ENCODE data around the gene GPRIN3. TPM values are rescaled to one million over a fixed set of nuclear protein-coding genes. Genes with fewer than 3 reads are reported as not detected.

GPRIN3 gene
- polyA plus RNA-seq, 3 donors from 2014 or later = 5.5 to 15.9 (median 7.3) TPM

- peaks cover 0 to 2% (median 0%) of the 10 kb centered on the region in 3 donors for H3K27me3 Mint-ChIP-seq (ENCODE audit: low read depth in 3 of 3)
- no peaks in the 10 kb centered on the region for H3K9me3 Mint-ChIP-seq
- H3K36me3 Mint-ChIP-seq = peaks cover 6 to 11% (median 9%) of the 10 kb centered on the region in 3 donors
- H3K4me3 Mint-ChIP-seq = peak overlapping the region; percentile 15 to 67 (median 24)
- H3K27ac Mint-ChIP-seq = peak overlapping the region; percentile 50 to 92 (median 76)
- H3K4me1 Mint-ChIP-seq = peaks cover 33 to 66% of the 10 kb centered on the region in 2 donors
- peak; percentile 40 to 44 (median 41) for DNase-seq
These were observed 64.5 kb downstream of the GPRIN3 start for GRCh38 chr4:89242864-89243732.

DNA sequence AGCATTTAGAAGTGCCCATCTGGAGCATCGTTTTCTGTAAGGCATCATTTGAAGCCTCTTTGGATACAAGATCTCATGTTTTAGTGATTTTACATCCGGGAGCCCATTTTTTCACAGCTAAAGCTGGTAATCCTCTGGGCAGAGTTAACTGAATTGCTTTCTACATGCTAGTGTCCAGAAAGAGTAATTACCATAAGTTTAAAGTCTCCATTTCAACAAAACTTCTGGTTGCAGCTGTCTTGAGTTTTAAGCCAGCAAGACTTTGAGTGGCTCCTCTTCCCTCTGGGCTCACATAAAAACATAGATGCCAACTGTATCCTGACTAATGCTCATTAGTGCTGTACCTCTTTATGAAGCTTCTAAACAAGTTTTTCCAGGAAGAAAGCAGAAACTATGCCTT, 65.4 kb downstream of the GPRIN3 start:
- Mint-ChIP-seq H3K4me1 (peaks cover 33 to 57% of the 10 kb centered on the region in 2 donors), H3K27me3 (ENCODE audit: low read depth in 3 of 3) (peaks cover 0 to 3% (median 0%) of the 10 kb centered on the region in 3 donors)

DNA sequence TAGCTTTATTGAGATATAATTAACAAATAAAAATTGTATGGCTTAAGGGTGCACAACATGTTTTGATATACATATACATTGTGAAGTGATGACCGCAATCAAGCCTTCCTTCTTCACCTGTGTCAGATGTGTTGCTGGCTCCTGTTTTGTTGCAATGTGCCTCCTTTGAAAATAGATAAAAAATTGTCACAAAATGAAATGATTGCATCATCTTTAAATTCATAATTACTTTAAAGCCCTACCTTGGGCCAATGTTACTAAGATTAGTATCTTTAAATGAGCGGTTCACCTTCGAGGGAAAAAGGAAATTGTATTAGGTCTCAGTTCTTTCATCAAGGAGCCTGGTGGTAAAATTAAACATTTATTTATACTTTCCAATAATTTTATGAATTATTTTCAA, 77.3 kb downstream of the GPRIN3 start:
- Mint-ChIP-seq H3K27ac (no peak overlapping the region), H3K4me1 (peaks cover 3 to 6% of the 10 kb centered on the region in 2 donors), H3K27me3 (ENCODE audit: low read depth in 3 of 3) (peaks cover 0 to 2% (median 0%) of the 10 kb centered on the region in 3 donors), H3K36me3 (no peaks in the 10 kb centered on the region), H3K4me3 (no peak overlapping the region), H3K9me3 (no peaks in the 10 kb centered on the region)
- DNase-seq = no peak

More for the DNA sequence above, 65.4 kb downstream of the GPRIN3 start:
- no peaks in the 10 kb centered on the region for H3K9me3 Mint-ChIP-seq
- no peak overlapping the region for H3K4me3 Mint-ChIP-seq
- DNase-seq = no peak
- H3K36me3 Mint-ChIP-seq = peaks cover 0 to 2% (median 2%) of the 10 kb centered on the region in 3 donors
- H3K27ac Mint-ChIP-seq = peak overlapping the region in 2 of 6 donors; percentile 32 to 68

GRCh38 chr4:89226665-89227574, 80.7 kb downstream of the GPRIN3 start:
- H3K27ac Mint-ChIP-seq = peak overlapping the region in 1 of 6 donors; percentile 34
- no peaks in the 10 kb centered on the region for H3K36me3 Mint-ChIP-seq
- peak; percentile 62 to 74 (median 70) for DNase-seq
- peak overlapping the region in 3 of 5 donors; percentile 62 to 66 (median 66) for H3K4me3 Mint-ChIP-seq
- peaks cover 2 to 6% of the 10 kb centered on the region in 2 donors for H3K4me1 Mint-ChIP-seq
- H3K27me3 Mint-ChIP-seq (ENCODE audit: low read depth in 3 of 3) = peaks cover 0 to 2% (median 0%) of the 10 kb centered on the region in 3 donors
- no peaks in the 10 kb centered on the region for H3K9me3 Mint-ChIP-seq

DNA sequence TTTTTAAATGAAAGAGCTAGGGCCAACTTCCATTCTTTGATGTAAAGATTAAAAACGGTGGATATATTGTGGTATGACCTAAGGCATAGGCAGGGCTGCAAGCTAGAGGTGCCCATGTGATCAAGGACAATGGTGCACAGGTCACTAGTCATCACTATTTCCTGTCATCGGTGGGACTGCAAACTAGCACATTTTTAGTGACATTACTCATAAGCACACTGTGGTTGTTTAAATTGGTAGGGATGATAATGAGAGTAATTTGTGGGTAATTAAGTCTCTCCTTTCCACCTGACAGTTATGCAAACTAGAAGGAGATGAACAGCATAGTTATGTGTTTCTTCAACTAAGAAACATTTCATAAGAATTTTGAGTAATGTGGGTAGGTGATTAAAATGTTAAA, 85.4 kb downstream of the GPRIN3 start:
- Mint-ChIP-seq H3K27ac (no peak overlapping the region), H3K9me3 (no peaks in the 10 kb centered on the region), H3K27me3 (ENCODE audit: low read depth in 3 of 3) (peaks cover 0 to 2% (median 2%) of the 10 kb centered on the region in 3 donors), H3K36me3 (no peaks in the 10 kb centered on the region), H3K4me1 (peaks cover 2 to 4% of the 10 kb centered on the region in 2 donors), H3K4me3 (no peak overlapping the region)
- DNase-seq = no peak

GRCh38 chr4:89221167-89221867, 86.3 kb downstream of the GPRIN3 start:
- Mint-ChIP-seq H3K36me3 (no peaks in the 10 kb centered on the region), H3K27me3 (ENCODE audit: low read depth in 3 of 3) (peaks cover 0 to 4% (median 2%) of the 10 kb centered on the region in 3 donors), H3K4me3 (no peak overlapping the region), H3K4me1 (no peaks in the 10 kb centered on the region), H3K27ac (no peak overlapping the region), H3K9me3 (no peaks in the 10 kb centered on the region)
- DNase-seq = no peak

DNA sequence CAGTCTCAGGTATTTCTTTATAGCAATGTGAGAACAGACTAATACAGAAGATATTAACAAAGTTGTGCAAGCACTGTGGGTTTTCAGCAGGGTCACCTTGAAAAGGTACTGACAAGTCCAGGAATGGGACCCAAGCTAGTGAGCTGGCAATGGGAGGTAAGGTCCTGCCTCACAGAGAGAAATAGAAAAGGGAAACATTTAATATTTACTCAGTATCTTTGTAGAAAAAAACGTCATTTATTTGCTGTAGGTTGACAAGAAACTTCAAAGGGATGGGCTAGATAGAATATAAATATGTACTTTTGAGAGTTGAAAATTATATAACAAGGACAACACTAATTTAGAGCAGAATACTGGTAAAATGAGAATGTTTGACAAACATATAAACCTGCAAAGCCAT, 89.0 kb downstream of the GPRIN3 start:
- Mint-ChIP-seq H3K27me3 (ENCODE audit: low read depth in 3 of 3) (peaks cover 0 to 4% (median 0%) of the 10 kb centered on the region in 3 donors), H3K36me3 (no peaks in the 10 kb centered on the region), H3K27ac (no peak overlapping the region), H3K4me3 (no peak overlapping the region), H3K4me1 (no peaks in the 10 kb centered on the region), H3K9me3 (no peaks in the 10 kb centered on the region)
- DNase-seq = no peak

DNA sequence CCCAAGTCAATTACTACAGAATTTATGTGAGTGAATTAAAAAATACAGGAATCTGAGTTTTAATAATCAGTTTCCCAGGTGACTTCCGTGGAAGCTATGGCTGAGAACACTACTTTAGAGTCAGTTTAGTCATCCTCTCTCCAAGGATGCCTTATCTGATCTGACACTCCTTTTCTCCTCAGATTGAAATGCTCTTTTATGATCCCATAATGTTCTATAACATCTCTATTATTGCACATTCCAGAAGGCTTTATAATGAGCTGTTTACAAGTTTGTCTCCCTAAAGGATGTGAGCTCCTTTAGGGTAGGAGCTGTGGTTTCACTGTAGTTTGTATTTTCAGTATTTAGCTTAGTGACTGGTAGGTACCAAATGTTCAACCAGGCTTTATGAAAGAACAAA, 90.0 kb downstream of the GPRIN3 start:
- Mint-ChIP-seq H3K27me3 (ENCODE audit: low read depth in 3 of 3) (peaks cover 0 to 4% (median 0%) of the 10 kb centered on the region in 3 donors), H3K9me3 (no peaks in the 10 kb centered on the region)

GRCh38 chr4:89216866-89217265, 90.7 kb downstream of the GPRIN3 start:
- no peak for DNase-seq
- Mint-ChIP-seq H3K4me1 (no peaks in the 10 kb centered on the region), H3K27me3 (ENCODE audit: low read depth in 3 of 3) (peaks cover 0 to 4% (median 0%) of the 10 kb centered on the region in 3 donors), H3K4me3 (no peak overlapping the region), H3K9me3 (peaks cover 0 to 2% (median 0%) of the 10 kb centered on the region in 6 donors), H3K36me3 (no peaks in the 10 kb centered on the region), H3K27ac (no peak overlapping the region)

More for the DNA sequence above, 90.0 kb downstream of the GPRIN3 start:
- no peak for DNase-seq
- Mint-ChIP-seq H3K4me3 (no peak overlapping the region), H3K4me1 (no peaks in the 10 kb centered on the region), H3K36me3 (no peaks in the 10 kb centered on the region), H3K27ac (no peak overlapping the region)

- Mint-ChIP-seq H3K4me1 (no peaks in the 10 kb centered on the region), H3K36me3 (no peaks in the 10 kb centered on the region), H3K27ac (no peak overlapping the region), H3K27me3 (ENCODE audit: low read depth in 3 of 3) (peaks cover 0 to 4% (median 0%) of the 10 kb centered on the region in 3 donors), H3K4me3 (no peak overlapping the region), H3K9me3 (peaks cover 0 to 2% (median 0%) of the 10 kb centered on the region in 6 donors)
- DNase-seq = no peak
These were observed 91.2 kb downstream of the GPRIN3 start for GRCh38 chr4:89216422-89216821.

- Mint-ChIP-seq H3K9me3 (peaks cover 0 to 2% (median 0%) of the 10 kb centered on the region in 6 donors), H3K4me1 (no peaks in the 10 kb centered on the region), H3K27ac (no peak overlapping the region), H3K36me3 (no peaks in the 10 kb centered on the region), H3K4me3 (no peak overlapping the region), H3K27me3 (ENCODE audit: low read depth in 3 of 3) (peaks cover 0 to 4% (median under 1%) of the 10 kb centered on the region in 3 donors)
- no peak for DNase-seq
These were observed 91.9 kb downstream of the GPRIN3 start for GRCh38 chr4:89215736-89216135.

GRCh38 chr4:89214308-89214707, 93.3 kb downstream of the GPRIN3 start:
- Mint-ChIP-seq H3K27ac (no peak overlapping the region), H3K4me1 (no peaks in the 10 kb centered on the region), H3K36me3 (no peaks in the 10 kb centered on the region), H3K4me3 (no peak overlapping the region), H3K27me3 (ENCODE audit: low read depth in 3 of 3) (peaks cover 0 to 4% (median 4%) of the 10 kb centered on the region in 3 donors), H3K9me3 (peaks cover 0 to 2% (median 0%) of the 10 kb centered on the region in 6 donors)
- no peak for DNase-seq

GRCh38 chr4:89213382-89213701, 94.3 kb downstream of the GPRIN3 start:
- H3K27ac Mint-ChIP-seq = no peak overlapping the region
- no peak overlapping the region for H3K4me3 Mint-ChIP-seq
- DNase-seq = no peak
- peaks cover 0 to 3% (median 0%) of the 10 kb centered on the region in 6 donors for H3K9me3 Mint-ChIP-seq
- peaks cover 0 to 9% (median 4%) of the 10 kb centered on the region in 3 donors for H3K27me3 Mint-ChIP-seq (ENCODE audit: low read depth in 3 of 3)
- H3K4me1 Mint-ChIP-seq = no peaks in the 10 kb centered on the region
- no peaks in the 10 kb centered on the region for H3K36me3 Mint-ChIP-seq
